ENCODE data around the gene MRPL32. TPM values are rescaled to one million over a fixed set of nuclear protein-coding genes. Genes with fewer than 3 reads are reported as not detected.

Gene MRPL32
- total RNA-seq, 1 experiment from 2014 or later, result 101 TPM

- Histone ChIP-seq H2BK5ac (ENCODE audit: insufficient read length, low read length) (no peak overlapping the region), H2AFZ (ENCODE audit: low read length) (no peak overlapping the region), H3K23ac (ENCODE audit: insufficient read length, low read depth, low read length) (no peak overlapping the region), H4K5ac (ENCODE audit: insufficient read length, low read depth, low read length) (no peak overlapping the region), H3K4ac (ENCODE audit: low read depth, low read length) (no peak overlapping the region), H3K9ac (ENCODE audit: extremely low read depth, insufficient read length, low read length) (no peak overlapping the region), H2BK12ac (ENCODE audit: insufficient read length, low read depth, low read length) (no peak overlapping the region), H2AK5ac (ENCODE audit: insufficient read length, low read length) (no peak overlapping the region), H3K23me2 (ENCODE audit: insufficient read length, low read depth, low read length, poor library complexity, severe bottlenecking) (no peaks in the 10 kb centered on the region), H3T11ph (ENCODE audit: low read length) (no peak overlapping the region), H3K9me3 (ENCODE audit: control insufficient read depth, low read depth, low read length) (no peaks in the 10 kb centered on the region), H3K56ac (ENCODE audit: insufficient read length, low read depth, low read length) (no peak overlapping the region), H4K8ac (replicated peaks; ENCODE audit: insufficient read length, low read depth, low read length) (no peak overlapping the region), H4K91ac (ENCODE audit: insufficient read length, low read depth, low read length) (no peak overlapping the region), H3K27ac (ENCODE audit: insufficient read length, low read depth, low read length) (no peak overlapping the region), H3K27me3 (ENCODE audit: insufficient read depth, low read length) (no peaks in the 10 kb centered on the region), H3K79me2 (ENCODE audit: insufficient read depth, low read length) (no peaks in the 10 kb centered on the region), H2BK15ac (ENCODE audit: low read depth, low read length) (0 out of 2 replicates have a peak overlapping the region, but pooled peaks have one; percentile 80), H2BK120ac (ENCODE audit: low read depth, low read length, poor library complexity, severe bottlenecking) (no peak overlapping the region), H3K79me1 (ENCODE audit: insufficient read depth, low read depth, low read length, poor library complexity, severe bottlenecking) (no peaks in the 10 kb centered on the region), H3K18ac (ENCODE audit: insufficient read length, low read depth, low read length) (no peak overlapping the region), H3K4me1 (ENCODE audit: insufficient read depth, low read length) (no peaks in the 10 kb centered on the region; the same call in none of the 2 replicates), H4K20me1 (ENCODE audit: control insufficient read depth, insufficient read depth, insufficient read length) (no peaks in the 10 kb centered on the region), H3K4me2 (ENCODE audit: insufficient read depth, insufficient read length, low read length) (no peak overlapping the region), H2BK20ac (ENCODE audit: low read depth, low read length, poor library complexity, severe bottlenecking) (no peak overlapping the region), H3K14ac (ENCODE audit: insufficient read depth, low read length) (no peak overlapping the region)
- Mint-ChIP-seq H3K27ac (no peak overlapping the region), H3K4me3 (no peak overlapping the region), H3K27me3 (ENCODE audit: low read depth) (no peaks in the 10 kb centered on the region), H3K9me3 (peaks cover 6 to 10% of the 10 kb centered on the region in 2 experiments; a peak in 4 of 5 replicates), H3K36me3 (ENCODE audit: insufficient read depth in 1 of 3, low read depth in 3 of 3) (peaks cover 0 to 7% (median 0%) of the 10 kb centered on the region in 3 experiments; a peak in 2 of 7 replicates), H3K4me1 (no peaks in the 10 kb centered on the region)
- WGBS (ENCODE audit: extremely low coverage, insufficient read length, low lambda C conversion rate), result no CpG with 5 or more reads among the region's 3 CpGs
- TF ChIP-seq, protein P1, sequence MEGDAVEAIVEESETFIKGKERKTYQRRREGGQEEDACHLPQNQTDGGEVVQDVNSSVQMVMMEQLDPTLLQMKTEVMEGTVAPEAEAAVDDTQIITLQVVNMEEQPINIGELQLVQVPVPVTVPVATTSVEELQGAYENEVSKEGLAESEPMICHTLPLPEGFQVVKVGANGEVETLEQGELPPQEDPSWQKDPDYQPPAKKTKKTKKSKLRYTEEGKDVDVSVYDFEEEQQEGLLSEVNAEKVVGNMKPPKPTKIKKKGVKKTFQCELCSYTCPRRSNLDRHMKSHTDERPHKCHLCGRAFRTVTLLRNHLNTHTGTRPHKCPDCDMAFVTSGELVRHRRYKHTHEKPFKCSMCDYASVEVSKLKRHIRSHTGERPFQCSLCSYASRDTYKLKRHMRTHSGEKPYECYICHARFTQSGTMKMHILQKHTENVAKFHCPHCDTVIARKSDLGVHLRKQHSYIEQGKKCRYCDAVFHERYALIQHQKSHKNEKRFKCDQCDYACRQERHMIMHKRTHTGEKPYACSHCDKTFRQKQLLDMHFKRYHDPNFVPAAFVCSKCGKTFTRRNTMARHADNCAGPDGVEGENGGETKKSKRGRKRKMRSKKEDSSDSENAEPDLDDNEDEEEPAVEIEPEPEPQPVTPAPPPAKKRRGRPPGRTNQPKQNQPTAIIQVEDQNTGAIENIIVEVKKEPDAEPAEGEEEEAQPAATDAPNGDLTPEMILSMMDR (conservative IDR thresholded peaks at IDR 0.05), result peak; percentile 56
- peak; percentile 32 for DNase-seq
These were observed 50.5 kb downstream of the MRPL32 start for GRCh38 chr7:42982604-42983115.

All from H9 (cell line).